ENCODE measurements around the gene CDC37.
A peak's percentile ranks its signal among the peaks of the same experiment; 100 is the strongest.
"Not testable (repeated sequence)": the region's sequence is repeated elsewhere in the genome, so short reads cannot be mapped to it uniquely, and the experiment has no call there.

CDC37 gene

GRCh38 chr19:10419646-10420443 lies 16.5 kb upstream of the CDC37 start:
- no peak for DNase-seq (ENCODE audit: low spot score)

GRCh38 chr19:10419200-10419645 lies 15.9 kb upstream of the CDC37 start:
- no peak for DNase-seq (ENCODE audit: low spot score)

- DNase-seq (ENCODE audit: low spot score), result no peak
These were observed 15.3 kb upstream of the CDC37 start for GRCh38 chr19:10418485-10419199.

GRCh38 chr19:10418235-10418484 lies 14.8 kb upstream of the CDC37 start:
- no peak for DNase-seq (ENCODE audit: low spot score)

- no peak for DNase-seq (ENCODE audit: low spot score)
These were observed 14.3 kb upstream of the CDC37 start for GRCh38 chr19:10417541-10418234.

- DNase-seq (ENCODE audit: low spot score), result peak; percentile 81
These were observed 13.3 kb upstream of the CDC37 start for GRCh38 chr19:10416380-10417257.

- DNase-seq (ENCODE audit: low spot score), result no peak
These were observed 12.7 kb upstream of the CDC37 start for GRCh38 chr19:10416083-10416379.

GRCh38 chr19:10412257-10412977 lies 9.1 kb upstream of the CDC37 start:
- no peak for DNase-seq (ENCODE audit: low spot score)

- DNase-seq (ENCODE audit: low spot score), result not testable (repeated sequence)
These were observed 7.9 kb upstream of the CDC37 start for GRCh38 chr19:10411224-10411623.

GRCh38 chr19:10408511-10409283 lies 5.4 kb upstream of the CDC37 start:
- DNase-seq (ENCODE audit: low spot score), result no peak

GRCh38 chr19:10407096-10407495 lies 3.8 kb upstream of the CDC37 start:
- DNase-seq (ENCODE audit: low spot score), result no peak

- DNase-seq (ENCODE audit: low spot score), result no peak
These were observed 2.8 kb upstream of the CDC37 start for GRCh38 chr19:10406191-10406590.

GRCh38 chr19:10404888-10405820 lies 1.8 kb upstream of the CDC37 start:
- no peak for DNase-seq (ENCODE audit: low spot score)

- DNase-seq (ENCODE audit: low spot score), result no peak
These were observed 802 bp downstream of the CDC37 start for GRCh38 chr19:10402441-10403038.

GRCh38 chr19:10399878-10400277 lies 3.5 kb downstream of the CDC37 start:
- DNase-seq (ENCODE audit: low spot score), result no peak

GRCh38 chr19:10399340-10399739 lies 4.0 kb downstream of the CDC37 start:
- DNase-seq (ENCODE audit: low spot score), result not testable (repeated sequence)

- no peak for DNase-seq (ENCODE audit: low spot score)
These were observed 4.5 kb downstream of the CDC37 start for GRCh38 chr19:10398819-10399218.

GRCh38 chr19:10395917-10396316 lies 7.4 kb downstream of the CDC37 start:
- DNase-seq (ENCODE audit: low spot score), result no peak

GRCh38 chr19:10395436-10395835 lies 7.9 kb downstream of the CDC37 start:
- no peak for DNase-seq (ENCODE audit: low spot score)

Data from hematopoietic multipotent progenitor cell treated with erythropoietin and hydrocortisone succinate and interleukin-3 and kit ligand, for 15 days (in vitro differentiated cells).